ENCODE measurements around the gene CYP39A1. TPM values are rescaled to one million over a fixed set of nuclear protein-coding genes. Genes with fewer than 3 reads are reported as not detected.
A peak's percentile ranks its signal among the peaks of the same experiment; 100 is the strongest.

Gene CYP39A1
- polyA plus RNA-seq, 2 of the 4 experiments (the other 2 are of a cell fraction) = 0.26 to 0.78 TPM

GRCh38 chr6:46606338-46606737, 46.3 kb downstream of the CYP39A1 start:
- Histone ChIP-seq H3K4me1 (no peaks in the 10 kb centered on the region), H3K9me3 (no peaks in the 10 kb centered on the region), H3K4me3 (no peak overlapping the region), H3K27ac (no peak overlapping the region), H3K4me2 (no peak overlapping the region)
- ATAC-seq (no peak), FAIRE-seq (no peak), DNase-seq (ENCODE audit: low read depth in 1 of 2, low spot score in 1 of 2) (no peak)
- POLR2A ChIA-PET = no interaction called here
- 11% methylated on average over 3 of the region's 3 CpGs for WGBS (ENCODE audit: missing lambda C conversion rate)
- TF ChIP-seq EP300 (IDR thresholded peaks at IDR 0.05) (no peak), FOSL2 (IDR thresholded peaks at IDR 0.05) (no peak), FOSL2 (CRISPR knock-in tag; IDR thresholded peaks at IDR 0.05) (no peak), ZFP36 (IDR thresholded peaks at IDR 0.05; ENCODE audit: borderline replicate concordance, partially characterized antibody) (no peak), CHD2 (IDR thresholded peaks at IDR 0.05; ENCODE audit: low read length, partially characterized antibody) (no peak), NFE2L2 (conservative IDR thresholded peaks at IDR 0.05; ENCODE audit: low read length) (no peak), ZC3H11A (IDR thresholded peaks at IDR 0.05) (no peak), MYC (IDR thresholded peaks at IDR 0.05; ENCODE audit: borderline replicate concordance, low read length) (no peak), JUN (IDR thresholded peaks at IDR 0.05) (no peak), GATA3 (IDR thresholded peaks at IDR 0.05; ENCODE audit: borderline replicate concordance) (no peak), E2F6 (IDR thresholded peaks at IDR 0.05; ENCODE audit: borderline replicate concordance, low read depth) (no peak)
- CTCF ChIA-PET = no interaction called here

GRCh38 chr6:46605091-46605797, 47.4 kb downstream of the CYP39A1 start:
- ChIA-PET CTCF (no interaction called here), POLR2A (no interaction called here)
- TF ChIP-seq HOXB13 (CRISPR knock-in tag; IDR thresholded peaks at IDR 0.05; ENCODE audit: low read depth) = no peak
- peak; percentile 31 for TF ChIP-seq MAFK (IDR thresholded peaks at IDR 0.05; ENCODE audit: partially characterized antibody)
- no peak for TF ChIP-seq TFCP2L1 (CRISPR knock-in tag; IDR thresholded peaks at IDR 0.05)
- Histone ChIP-seq H3K4me2 (no peak overlapping the region), H3K4me3 (no peak overlapping the region), H3K4me1 (no peaks in the 10 kb centered on the region), H3K27ac (no peak overlapping the region), H3K9me3 (no peaks in the 10 kb centered on the region)
- WGBS (ENCODE audit: missing lambda C conversion rate) = 22% methylated on average over 3 of the region's 3 CpGs
- no peak for DNase-seq (ENCODE audit: low read depth in 1 of 2, low spot score in 1 of 2)
- ATAC-seq = no peak
- FAIRE-seq = no peak

- no peak overlapping the region for H3K27ac ChIP-seq
- no peak for ATAC-seq
- H3K9me3 ChIP-seq = no peaks in the 10 kb centered on the region; the same call in 2 of the 3 replicates
- ChIA-PET POLR2A (no interaction called here), CTCF (no interaction called here)
- no peak overlapping the region for H3K4me3 ChIP-seq
- H3K4me2 ChIP-seq = no peak overlapping the region
- no peak for TF ChIP-seq HOXA7 (CRISPR knock-in tag; IDR thresholded peaks at IDR 0.05)
- no peak for TF ChIP-seq RAD21 (conservative IDR thresholded peaks at IDR 0.05 in 1 of 2, IDR thresholded peaks at IDR 0.05 in 1 of 2)
- 39% methylated on average over 3 of the region's 3 CpGs for WGBS (ENCODE audit: missing lambda C conversion rate)
- FAIRE-seq = no peak
- no peak for DNase-seq (ENCODE audit: low read depth in 1 of 2, low spot score in 1 of 2)
- no peaks in the 10 kb centered on the region for H3K4me1 ChIP-seq
Observed at GRCh38 chr6:46598215-46598614, 54.4 kb downstream of the CYP39A1 start.

- H3K9me3 ChIP-seq = no peaks in the 10 kb centered on the region; the same call in 2 of the 3 replicates
- no peak overlapping the region for H3K27ac ChIP-seq
- no peak for FAIRE-seq
- H3K4me3 ChIP-seq = no peak overlapping the region
- CTCF ChIA-PET = no interaction called here
- no peak for DNase-seq (ENCODE audit: low read depth in 1 of 2, low spot score in 1 of 2)
- POLR2A ChIA-PET = no interaction called here
- no peaks in the 10 kb centered on the region for H3K4me1 ChIP-seq
- H3K4me2 ChIP-seq = no peak overlapping the region
- no peak for ATAC-seq
- TF ChIP-seq HOXB13 (CRISPR knock-in tag; IDR thresholded peaks at IDR 0.05; ENCODE audit: low read depth) (no peak), RAD21 (conservative IDR thresholded peaks at IDR 0.05 in 1 of 2, IDR thresholded peaks at IDR 0.05 in 1 of 2) (no peak), BHLHE40 (IDR thresholded peaks at IDR 0.05; ENCODE audit: low read depth, low read length) (no peak), ZNF302 (CRISPR knock-in tag; IDR thresholded peaks at IDR 0.05) (no peak), TFCP2L1 (CRISPR knock-in tag; IDR thresholded peaks at IDR 0.05) (no peak)
Observed at GRCh38 chr6:46592740-46593139, 59.9 kb downstream of the CYP39A1 start.

GRCh38 chr6:46592046-46592445, 60.6 kb downstream of the CYP39A1 start:
- H3K4me1 ChIP-seq = no peaks in the 10 kb centered on the region
- no peaks in the 10 kb centered on the region; the same call in 2 of the 3 replicates for H3K9me3 ChIP-seq
- no peak for TF ChIP-seq CHD4 (IDR thresholded peaks at IDR 0.05; ENCODE audit: borderline replicate concordance)
- no peak for TF ChIP-seq SREBF2 (IDR thresholded peaks at IDR 0.05)
- ATAC-seq = no peak
- ChIA-PET POLR2A (no interaction called here), CTCF (no interaction called here)
- DNase-seq (ENCODE audit: low read depth in 1 of 2, low spot score in 1 of 2) = no peak
- no peak overlapping the region for H3K4me3 ChIP-seq
- no peak overlapping the region for H3K4me2 ChIP-seq
- no peak for FAIRE-seq
- no peak overlapping the region for H3K27ac ChIP-seq
- WGBS (ENCODE audit: missing lambda C conversion rate) = 20% methylated on average over 3 of the region's 3 CpGs

Data from A549 (cell line).